K562 (cell line): ENCODE measurements around the gene HOXB1. TPM values are rescaled to one million over a fixed set of nuclear protein-coding genes. Genes with fewer than 3 reads are reported as not detected.

ENCODE experiments used
- BRD9 ChIP-seq: fragments of 450-650 bp; IDR thresholded peaks from 2 replicates; pipeline ENCODE4 v1.6.1; 2018; ENCODE audit warnings: low read depth; ENCODE audit not compliant: partially characterized antibody
- CBFA2T3 ChIP-seq: fragments of 450-650 bp; IDR thresholded peaks from 2 replicates; pipeline ENCODE4 v1.6.1; 2017
- CCNT2 ChIP-seq: IDR thresholded peaks from 2 replicates; pipeline ENCODE4 v1.6.1; 2011; ENCODE audit warnings: borderline replicate concordance, low read depth, mild to moderate bottlenecking, moderate library complexity, mixed read lengths, low read length; ENCODE audit not compliant: insufficient read length; ENCODE audit errors: extremely low read depth
- EP300 ChIP-seq: IDR thresholded peaks from 2 replicates; pipeline ENCODE4 v1.6.1; 2012; ENCODE audit warnings: low read length, improper control_type of control experiment
- EP400 ChIP-seq: fragments of 450-650 bp; IDR thresholded peaks from 2 replicates; pipeline ENCODE4 v1.6.1; 2017; ENCODE audit warnings: antibody characterized with exemption, mild to moderate bottlenecking, moderate library complexity
- GTF3C2 ChIP-seq: IDR thresholded peaks from 3 replicates; pipeline ENCODE4 v1.6.1; 2011; ENCODE audit warnings: borderline replicate concordance, mild to moderate bottlenecking, moderate library complexity; ENCODE audit not compliant: insufficient read length; ENCODE audit errors: extremely low read depth
- HMG20B ChIP-seq: fragments of 250-450 bp; sonication (Bioruptor Pico); IDR thresholded peaks from 2 replicates; pipeline ENCODE4 v1.5.0; 2021; ENCODE audit warnings: mild to moderate bottlenecking
- JUNB ChIP-seq: fragments of 450-650 bp; formaldehyde crosslinking; conservative IDR thresholded peaks from 2 replicates; pipeline ENCODE4 v1.4.0; 2020; ENCODE audit warnings: mild to moderate bottlenecking
- MAFF ChIP-seq: IDR thresholded peaks from 2 replicates; pipeline ENCODE4 v1.6.1; 2012; ENCODE audit warnings: low read length, improper control_type of control experiment
- MBD2 ChIP-seq: sonication (generic); IDR thresholded peaks from 2 replicates; pipeline ENCODE4 v1.6.1; 2016; ENCODE audit warnings: low read depth, borderline replicate concordance
- MCM3 ChIP-seq: fragments of 450-650 bp; IDR thresholded peaks from 2 replicates; pipeline ENCODE4 v1.6.1; 2016
- MIER1 ChIP-seq: fragments of 450-650 bp; IDR thresholded peaks from 2 replicates; pipeline ENCODE4 v1.6.1; 2016; ENCODE audit warnings: antibody characterized with exemption, mild to moderate bottlenecking, low read depth
- NR4A1 ChIP-seq, 2 experiments: fragments of 250-450 bp in 1 of 2; fragments of 450-650 bp in 1 of 2; sonication (Bioruptor Pico) in 1 of 2; IDR thresholded peaks; 2 replicates each; pipeline versions ENCODE4 v1.4.0 to v1.6.1; 2016 to 2020; ENCODE audit warnings: mild to moderate bottlenecking in 2 of 2, missing compliant biosample characterization in 1 of 2, missing genetic modification characterization in 1 of 2, moderate library complexity in 1 of 2
- PTBP1 ChIP-seq: fragments of 200-400 bp; formaldehyde crosslinking; IDR thresholded peaks from 2 replicates; pipeline ENCODE4 v1.6.1; 2017; ENCODE audit warnings: low read depth, low read length
- RBM14 ChIP-seq: fragments of 200-400 bp; formaldehyde crosslinking; IDR thresholded peaks from 2 replicates; pipeline ENCODE4 v1.6.1; 2018; ENCODE audit warnings: low read depth, mild to moderate bottlenecking, low read length, moderate library complexity, borderline replicate concordance; ENCODE audit not compliant: insufficient read depth
- SAP30 ChIP-seq: fragments of 200-600 bp; sonication (generic); IDR thresholded peaks from 2 replicates; pipeline ENCODE4 v1.6.1; 2012; ENCODE audit warnings: borderline replicate concordance, low read depth, mild to moderate bottlenecking, moderate library complexity, low read length, control low read depth, inconsistent platforms; ENCODE audit not compliant: insufficient read depth, poor library complexity, severe bottlenecking
- TBP ChIP-seq: optimal IDR thresholded peaks from 2 replicates; pipeline ENCODE3; 2011; ENCODE audit warnings: low read depth, low read length, improper control_type of control experiment
- ZNF12 ChIP-seq: sonication (generic); formaldehyde crosslinking; IDR thresholded peaks from 2 replicates; pipeline ENCODE4 v1.4.0; 2020; ENCODE audit warnings: mild to moderate bottlenecking, missing genetic modification reagents
- ZNF217 ChIP-seq: sonication (generic); formaldehyde crosslinking; IDR thresholded peaks from 2 replicates; pipeline ENCODE4 v1.8.0; 2022; ENCODE audit warnings: mild to moderate bottlenecking, missing genetic modification reagents
- ZNF780A ChIP-seq: fragments of 250-450 bp; sonication (Bioruptor Pico); IDR thresholded peaks from 2 replicates; pipeline ENCODE4 v1.5.0; 2021; ENCODE audit warnings: mild to moderate bottlenecking
- polyA plus RNA-seq, 8 experiments: library from polyadenylated mRNA; depleted of rRNA in 4 of 8; stranded (reverse) in 5 of 8; unstranded in 3 of 8; fragments of >200 nt; fragmentation: Nextera tagmentation in 2 of 8; fragmentation: Illumina TruSeq in 1 of 8; extraction: Ambion mirVana in 2 of 8; extraction: Trizol in 1 of 8; gene quantifications; 2 replicates each; pipeline versions ENCODE4 v1.2.1 to v1.2.3, GENCODE V29; 2011 to 2014; ENCODE audit warnings: inconsistent platforms in 1 of 8, missing spikeins in 1 of 8
- total RNA-seq, 7 experiments: library from RNA; depleted of rRNA in 6 of 7; stranded (reverse); fragments of >200 nt in 6 of 7; fragmentation: Illumina TruSeq in 2 of 7; extraction: Trizol in 2 of 7; gene quantifications; 2 replicates each; pipeline versions ENCODE4 v1.2.1 to v1.2.3, GENCODE V29; 2011 to 2021; ENCODE audit warnings: low replicate concordance in 1 of 7
- TF ChIP-seq, protein P1 (sequence below): fragments of 250-450 bp; sonication (Bioruptor Pico); IDR thresholded peaks from 2 replicates; pipeline ENCODE4 v1.8.0; 2022; ENCODE audit warnings: moderate library complexity, mild to moderate bottlenecking, inconsistent platforms
- TF ChIP-seq, protein P2 (sequence below): fragments of 250-450 bp; sonication (Bioruptor Pico); IDR thresholded peaks from 2 replicates; pipeline ENCODE4 v1.5.0; 2021

Gene HOXB1
- total and polyA plus RNA-seq, 9 of the 15 experiments (the other 6 are each of a cell fraction or from before 2014, with no cell fraction given): 0.04 TPM; not detected in 8

DNA sequence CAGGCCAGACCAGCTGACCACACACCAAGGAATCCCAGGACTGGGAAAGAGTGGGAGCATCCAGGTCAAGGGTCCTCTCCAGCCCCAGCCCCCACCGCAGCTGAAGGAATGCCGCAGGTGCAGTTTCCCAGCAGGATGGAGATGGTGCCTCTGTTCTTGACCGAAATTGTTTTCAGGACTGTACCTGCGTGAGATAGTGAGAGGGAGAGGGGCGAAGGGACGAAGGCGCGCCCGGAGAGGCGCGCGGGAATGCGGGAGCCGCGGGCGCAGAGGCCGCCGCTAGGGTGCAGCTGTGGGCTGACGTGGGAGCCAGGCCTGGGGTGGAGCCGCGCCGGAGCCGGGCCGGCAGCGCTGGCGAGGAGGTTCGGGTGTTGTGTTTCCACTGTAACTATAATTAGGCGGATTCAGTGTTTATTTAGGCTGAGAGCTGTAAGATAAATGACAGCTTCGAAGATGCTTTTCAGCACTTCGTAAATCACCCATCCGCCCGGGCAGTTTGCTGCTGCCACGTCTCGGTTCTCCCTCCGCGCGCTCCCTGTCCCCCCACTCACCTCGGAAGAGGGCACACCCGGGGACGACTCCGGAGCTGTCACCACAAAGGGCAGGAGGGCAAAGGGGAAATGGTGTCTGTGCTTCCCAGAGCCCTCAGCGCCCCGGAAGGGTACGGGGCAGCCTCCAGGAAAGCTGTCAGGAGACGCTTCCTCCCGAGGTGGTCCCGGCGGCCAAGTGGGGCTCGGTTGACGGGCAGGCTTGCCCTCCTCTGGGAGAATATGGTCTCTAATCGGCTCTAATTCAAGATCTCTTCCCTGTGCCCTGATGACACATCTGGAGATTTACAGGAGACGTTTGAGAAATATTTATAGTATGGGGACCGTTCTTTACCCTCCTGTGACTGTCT lies 38.2 kb downstream of the HOXB1 start (continued):
- TF ChIP-seq ZNF780A (no peak), PTBP1 (no peak), CBFA2T3 (peak; percentile 50; the same call in 1 of the 2 replicates), EP400 (peak; percentile 34; the same call in 1 of the 2 replicates), ZNF217 (CRISPR knock-in tag) (no peak), MBD2 (no peak; the same call in 1 of the 2 replicates), BRD9 (peak; percentile 71), EP300 (peak; percentile 78), HMG20B (CRISPR knock-in tag) (no peak), CCNT2 (peak; percentile 94), TBP (peak; percentile 22), MAFF (no peak), NR4A1 (CRISPR knock-in tag; IDR thresholded peaks at IDR 0.05) (no peak), NR4A1 (tag; IDR thresholded peaks at IDR 0.05) (0 out of 2 replicates have a peak, but pooled peaks have one; percentile 51), GTF3C2 (no peak), JUNB (CRISPR knock-in tag) (no peak), ZNF12 (CRISPR knock-in tag) (no peak), MIER1 (no peak), RBM14 (no peak), MCM3 (no peak), SAP30 (no peak)
- TF ChIP-seq, protein P1, sequence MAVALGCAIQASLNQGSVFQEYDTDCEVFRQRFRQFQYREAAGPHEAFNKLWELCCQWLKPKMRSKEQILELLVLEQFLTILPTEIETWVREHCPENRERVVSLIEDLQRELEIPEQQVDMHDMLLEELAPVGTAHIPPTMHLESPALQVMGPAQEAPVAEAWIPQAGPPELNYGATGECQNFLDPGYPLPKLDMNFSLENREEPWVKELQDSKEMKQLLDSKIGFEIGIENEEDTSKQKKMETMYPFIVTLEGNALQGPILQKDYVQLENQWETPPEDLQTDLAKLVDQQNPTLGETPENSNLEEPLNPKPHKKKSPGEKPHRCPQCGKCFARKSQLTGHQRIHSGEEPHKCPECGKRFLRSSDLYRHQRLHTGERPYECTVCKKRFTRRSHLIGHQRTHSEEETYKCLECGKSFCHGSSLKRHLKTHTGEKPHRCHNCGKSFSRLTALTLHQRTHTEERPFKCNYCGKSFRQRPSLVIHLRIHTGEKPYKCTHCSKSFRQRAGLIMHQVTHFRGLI: 0 out of 2 replicates have a peak, but pooled peaks have one; percentile 30
- TF ChIP-seq, protein P2, sequence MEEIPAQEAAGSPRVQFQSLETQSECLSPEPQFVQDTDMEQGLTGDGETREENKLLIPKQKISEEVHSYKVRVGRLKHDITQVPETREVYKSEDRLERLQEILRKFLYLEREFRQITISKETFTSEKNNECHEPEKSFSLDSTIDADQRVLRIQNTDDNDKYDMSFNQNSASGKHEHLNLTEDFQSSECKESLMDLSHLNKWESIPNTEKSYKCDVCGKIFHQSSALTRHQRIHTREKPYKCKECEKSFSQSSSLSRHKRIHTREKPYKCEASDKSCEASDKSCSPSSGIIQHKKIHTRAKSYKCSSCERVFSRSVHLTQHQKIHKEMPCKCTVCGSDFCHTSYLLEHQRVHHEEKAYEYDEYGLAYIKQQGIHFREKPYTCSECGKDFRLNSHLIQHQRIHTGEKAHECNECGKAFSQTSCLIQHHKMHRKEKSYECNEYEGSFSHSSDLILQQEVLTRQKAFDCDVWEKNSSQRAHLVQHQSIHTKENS (CRISPR knock-in tag): no peak
